Parathyroid adenoma (tissue), 2 donors: ENCODE results near the gene SRGAP2C.
"Not testable (repeated sequence)": the region's sequence is repeated elsewhere in the genome, so short reads cannot be mapped to it uniquely, and the experiment has no call there.

Experiments
- H2AFZ ChIP-seq: fragments of 300-600 bp; sonication (generic); one replicate; pipeline ENCODE4 v1.7.0; 2017; ENCODE audit warnings: antibody characterized with exemption, mild to moderate bottlenecking
- H3K27ac ChIP-seq: fragments of 300-600 bp; sonication (generic); one replicate; pipeline ENCODE4 v1.7.0; 2017
- H3K27me3 ChIP-seq: fragments of 300-600 bp; sonication (generic); one replicate; pipeline ENCODE4 v1.7.0; 2017; ENCODE audit warnings: low read length; ENCODE audit not compliant: control insufficient read depth, insufficient read depth
- H3K36me3 ChIP-seq: fragments of 300-600 bp; sonication (generic); one replicate; pipeline ENCODE4 v1.7.0; 2017; ENCODE audit warnings: low read length; ENCODE audit not compliant: control insufficient read depth, insufficient read depth
- H3K4me1 ChIP-seq: fragments of 300-600 bp; sonication (generic); one replicate; pipeline ENCODE4 v1.7.0; 2017; ENCODE audit warnings: control low read depth
- H3K4me2 ChIP-seq: fragments of 300-600 bp; sonication (generic); one replicate; pipeline ENCODE4 v1.7.0; 2017; ENCODE audit warnings: low read length
- H3K4me3 ChIP-seq: fragments of 300-600 bp; sonication (generic); one replicate; pipeline ENCODE4 v1.7.0; 2017; ENCODE audit warnings: low read depth, low read length
- H3K79me2 ChIP-seq: fragments of 300-600 bp; sonication (generic); one replicate; pipeline ENCODE4 v1.7.0; 2017; ENCODE audit warnings: control low read depth
- H3K9ac ChIP-seq: fragments of 300-600 bp; sonication (generic); one replicate; pipeline ENCODE4 v1.7.0; 2017; ENCODE audit warnings: mild to moderate bottlenecking
- H3K9me3 ChIP-seq: fragments of 300-600 bp; sonication (generic); one replicate; pipeline ENCODE4 v1.7.0; 2017; ENCODE audit warnings: low read length; ENCODE audit not compliant: control insufficient read depth
- TF ChIP-seq, protein P1 (sequence below): fragments of 300-600 bp; sonication (generic); IDR thresholded peaks from one replicate; pipeline ENCODE4 v1.7.0; 2017; ENCODE audit warnings: antibody characterized with exemption, mild to moderate bottlenecking
- donor health status: primary hyperparathyroidism.

SRGAP2C gene

DNA sequence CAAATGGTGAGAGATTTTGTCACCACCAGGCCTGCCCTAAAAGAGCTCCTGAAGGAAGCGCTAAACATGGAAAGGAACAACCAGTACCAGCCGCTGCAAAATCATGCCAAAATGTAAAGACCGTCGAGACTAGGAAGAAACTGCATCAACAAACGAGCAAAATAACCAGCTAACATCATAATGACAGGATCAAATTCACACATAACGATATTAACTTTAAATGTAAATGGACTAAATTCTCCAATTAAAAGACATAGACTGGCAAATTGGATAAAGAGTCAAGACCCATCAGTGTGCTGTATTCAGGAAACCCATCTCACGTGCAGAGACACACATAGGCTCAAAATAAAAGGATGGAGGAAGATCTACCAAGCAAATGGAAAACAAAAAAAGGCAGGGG, 218.5 kb downstream of the SRGAP2C start:
- H3K9ac ChIP-seq, H3K27ac ChIP-seq, H3K4me2 ChIP-seq, H3K4me3 ChIP-seq, H3K9me3 ChIP-seq, H3K27me3 ChIP-seq, H2AFZ ChIP-seq, H3K4me1 ChIP-seq, H3K36me3 ChIP-seq, H3K79me2 ChIP-seq: not testable (repeated sequence)

DNA sequence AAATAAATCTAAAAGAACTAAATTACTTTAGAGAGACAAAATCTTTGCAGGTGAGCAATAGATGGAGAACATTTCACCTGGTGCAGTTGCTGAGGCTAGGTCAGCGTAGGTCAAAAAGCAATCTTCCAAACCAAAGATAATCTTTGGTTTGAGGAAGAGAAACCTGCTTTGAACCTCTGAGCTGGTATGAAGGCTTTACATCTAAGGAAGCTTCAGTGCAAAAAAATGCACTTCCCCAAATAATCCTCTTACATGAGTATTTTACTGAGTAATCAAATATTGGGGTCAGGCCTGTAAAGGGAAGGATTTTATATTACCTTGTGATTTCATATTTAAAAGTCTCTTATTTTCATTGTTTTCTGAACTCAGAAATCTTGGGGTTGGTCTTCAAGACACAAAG, 223.6 kb downstream of the SRGAP2C start:
- no peak overlapping the region for H3K27ac ChIP-seq
- H3K4me2 ChIP-seq = no peak overlapping the region
- no peaks in the 10 kb centered on the region for H3K4me1 ChIP-seq
- no peak overlapping the region for H3K4me3 ChIP-seq
- no peaks in the 10 kb centered on the region for H3K36me3 ChIP-seq
- no peak overlapping the region for H2AFZ ChIP-seq
- no peak overlapping the region for H3K9ac ChIP-seq
- no peaks in the 10 kb centered on the region for H3K9me3 ChIP-seq
- TF ChIP-seq, protein P1, sequence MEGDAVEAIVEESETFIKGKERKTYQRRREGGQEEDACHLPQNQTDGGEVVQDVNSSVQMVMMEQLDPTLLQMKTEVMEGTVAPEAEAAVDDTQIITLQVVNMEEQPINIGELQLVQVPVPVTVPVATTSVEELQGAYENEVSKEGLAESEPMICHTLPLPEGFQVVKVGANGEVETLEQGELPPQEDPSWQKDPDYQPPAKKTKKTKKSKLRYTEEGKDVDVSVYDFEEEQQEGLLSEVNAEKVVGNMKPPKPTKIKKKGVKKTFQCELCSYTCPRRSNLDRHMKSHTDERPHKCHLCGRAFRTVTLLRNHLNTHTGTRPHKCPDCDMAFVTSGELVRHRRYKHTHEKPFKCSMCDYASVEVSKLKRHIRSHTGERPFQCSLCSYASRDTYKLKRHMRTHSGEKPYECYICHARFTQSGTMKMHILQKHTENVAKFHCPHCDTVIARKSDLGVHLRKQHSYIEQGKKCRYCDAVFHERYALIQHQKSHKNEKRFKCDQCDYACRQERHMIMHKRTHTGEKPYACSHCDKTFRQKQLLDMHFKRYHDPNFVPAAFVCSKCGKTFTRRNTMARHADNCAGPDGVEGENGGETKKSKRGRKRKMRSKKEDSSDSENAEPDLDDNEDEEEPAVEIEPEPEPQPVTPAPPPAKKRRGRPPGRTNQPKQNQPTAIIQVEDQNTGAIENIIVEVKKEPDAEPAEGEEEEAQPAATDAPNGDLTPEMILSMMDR = no peak
- H3K79me2 ChIP-seq = no peaks in the 10 kb centered on the region
- H3K27me3 ChIP-seq = no peaks in the 10 kb centered on the region

DNA sequence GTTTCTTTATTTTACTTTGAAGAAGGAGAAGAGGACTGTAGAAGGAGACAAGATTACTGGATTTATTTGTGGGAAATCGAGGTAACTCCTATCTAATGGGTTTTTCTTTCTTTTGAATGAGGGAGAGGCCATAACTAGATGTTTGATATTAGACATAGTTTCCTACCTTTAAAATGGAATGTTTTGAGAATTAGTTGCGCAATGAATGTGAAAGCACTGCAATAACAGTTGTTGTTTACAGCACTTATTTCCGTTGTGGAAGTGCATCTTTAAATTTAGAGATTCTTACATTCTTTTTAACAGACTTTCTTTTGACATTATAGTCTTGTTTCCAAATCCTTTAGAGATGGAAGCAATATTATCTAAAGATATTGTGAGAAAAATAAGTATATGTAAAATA, 229.0 kb downstream of the SRGAP2C start:
- Histone ChIP-seq H3K9me3 (no peaks in the 10 kb centered on the region), H3K4me1 (no peaks in the 10 kb centered on the region), H3K9ac (no peak overlapping the region), H3K79me2 (no peaks in the 10 kb centered on the region), H2AFZ (no peak overlapping the region), H3K27me3 (no peaks in the 10 kb centered on the region), H3K27ac (no peak overlapping the region), H3K36me3 (no peaks in the 10 kb centered on the region), H3K4me3 (no peak overlapping the region), H3K4me2 (no peak overlapping the region)
- TF ChIP-seq, protein P1 = no peak

DNA sequence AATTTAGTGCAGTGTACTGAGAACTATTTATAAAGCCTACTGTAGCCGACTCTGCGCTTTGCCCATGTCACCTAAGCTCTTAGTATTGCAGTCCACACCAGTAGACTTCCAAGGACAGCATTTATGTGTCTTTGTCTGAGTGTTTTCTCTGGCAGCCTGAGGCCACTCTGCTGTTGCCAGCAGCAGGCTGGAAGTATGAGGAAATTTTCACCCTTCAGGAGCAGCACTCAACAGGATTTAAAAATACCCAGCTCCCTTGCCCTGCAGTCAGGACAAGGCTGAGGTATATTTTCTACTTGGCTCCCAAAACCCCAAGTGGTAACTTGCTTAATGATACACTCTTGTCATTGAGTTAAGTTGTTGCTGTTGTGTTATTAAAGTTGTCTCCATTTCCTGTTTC, 230.1 kb downstream of the SRGAP2C start:
- TF ChIP-seq, protein P1 = no peak
- no peaks in the 10 kb centered on the region for H3K4me1 ChIP-seq
- H3K4me2 ChIP-seq = no peak overlapping the region
- H3K27ac ChIP-seq = no peak overlapping the region
- no peaks in the 10 kb centered on the region for H3K79me2 ChIP-seq
- no peak overlapping the region for H2AFZ ChIP-seq
- no peaks in the 10 kb centered on the region for H3K9me3 ChIP-seq
- H3K4me3 ChIP-seq = no peak overlapping the region
- H3K27me3 ChIP-seq = no peaks in the 10 kb centered on the region
- H3K9ac ChIP-seq = no peak overlapping the region
- H3K36me3 ChIP-seq = no peaks in the 10 kb centered on the region

DNA sequence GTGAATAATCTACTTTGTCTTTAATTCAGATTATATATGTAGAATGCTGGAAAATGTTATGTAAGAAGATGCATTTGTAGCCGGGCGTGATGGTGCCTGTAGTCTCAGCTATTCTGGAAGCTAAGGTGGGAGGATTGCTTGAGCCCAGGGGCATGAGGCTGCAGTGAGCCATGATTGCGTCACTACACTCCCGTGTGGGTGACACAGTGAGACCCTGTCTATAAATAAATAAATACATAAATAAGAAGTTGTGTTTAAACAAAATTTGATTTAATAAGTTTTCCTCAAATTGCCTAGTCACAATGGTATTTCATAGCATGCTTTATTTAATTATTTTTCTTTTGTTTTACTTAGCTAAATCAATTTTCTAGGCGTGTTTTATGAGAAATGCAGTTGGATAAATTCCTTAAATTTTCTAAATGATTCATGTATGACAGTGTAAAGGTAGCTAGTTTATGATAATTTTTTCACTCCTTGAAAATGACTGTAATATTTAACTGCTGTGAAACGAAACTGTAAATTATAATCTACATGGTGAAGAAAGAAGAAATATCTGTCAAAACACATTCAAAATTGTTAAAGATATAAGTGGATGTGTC, 232.6 kb downstream of the SRGAP2C start:
- Histone ChIP-seq H3K4me3 (no peak overlapping the region), H3K36me3 (no peaks in the 10 kb centered on the region), H3K4me1 (no peaks in the 10 kb centered on the region), H3K79me2 (no peaks in the 10 kb centered on the region), H3K9ac (no peak overlapping the region), H3K27ac (no peak overlapping the region), H3K9me3 (no peaks in the 10 kb centered on the region), H3K27me3 (no peaks in the 10 kb centered on the region), H3K4me2 (no peak overlapping the region), H2AFZ (no peak overlapping the region)
- TF ChIP-seq, protein P1 = no peak
